HCT116 (cell line): ENCODE results near the gene PDRG1. TPM values are rescaled to one million over a fixed set of nuclear protein-coding genes. Genes with fewer than 3 reads are reported as not detected.

ENCODE experiments used
- ATAC-seq: fragments of 200-7000 bp; cut with Tn5 transposase; 2 replicates; pipeline ENCODE4 v1.9.1; 2020; ENCODE audit warnings: mild to moderate bottlenecking, moderate library complexity
- BruUV-seq: library from RNA; stranded (reverse); fragments of 400-500 nt; replicated peaks from 2 replicates; lab custom pipeline; 2021; lab: Mats Ljungman, UMichigan
- CTCF ChIA-PET: fragments of 300-600 bp; sonication (Branson Sonifier 250); formaldehyde crosslinking; loops from one replicate; lab custom pipeline; 2021; ENCODE audit warnings: antibody characterized with exemption; lab: Charles Lee
- POLR2A ChIA-PET: fragments of 300-600, 350-600 bp; sonication (Branson Sonifier 250); formaldehyde crosslinking; loops from one replicate; lab custom pipeline; 2021; ENCODE audit warnings: antibody characterized with exemption; lab: Charles Lee
- RAD21 ChIA-PET, 2 experiments: fragments of 300-600 bp; sonication (Branson Sonifier 250); formaldehyde crosslinking; loops; one replicate each; lab custom pipeline; 2023; ENCODE audit warnings: low total read pairs in 2 of 2; ENCODE audit not compliant: uncharacterized antibody in 2 of 2, unreplicated experiment in 2 of 2, low non-redundant PET in 1 of 2; lab: Charles Lee
- DNase-seq: peaks from one replicate; pipeline ENCODE4 v3.0.0-alpha.2; 2010; ENCODE audit warnings: low read depth, low spot score
- H2AFZ ChIP-seq: fragments of 200-600 bp; shearing (Covaris generic), sonication (generic); 2 replicates; pipeline ENCODE4 v1.6.1; 2017; ENCODE audit warnings: low read depth, mixed run types, mixed read lengths, antibody characterized with exemption, low read length; ENCODE audit not compliant: poor library complexity, severe bottlenecking
- H3K27ac ChIP-seq: 2 replicates; pipeline ENCODE4 v1.5.1; 2012; ENCODE audit warnings: low read depth, low read length
- H3K27me3 ChIP-seq: fragments of 200-600 bp; sonication (generic); 2 replicates; pipeline ENCODE4 v1.6.1; 2016; ENCODE audit warnings: mixed run types, low read length, mixed read lengths; ENCODE audit not compliant: insufficient read depth
- H3K36me3 ChIP-seq, 2 experiments: fragments of 200-500 bp in 1 of 2; fragments of 200-600 bp in 1 of 2; sonication (Bioruptor generic) in 1 of 2; sonication (generic) in 1 of 2; 2 replicates each; pipeline versions ENCODE4 v1.5.1 to v1.6.1; 2014 to 2016; ENCODE audit warnings: low read length in 2 of 2, inconsistent platforms in 1 of 2, mixed read lengths in 1 of 2, mixed run types in 1 of 2; ENCODE audit not compliant: insufficient read depth in 2 of 2, control insufficient read depth in 1 of 2
- H3K4me1 ChIP-seq, 2 experiments: fragments of 200-600 bp in 1 of 2; sonication (generic) in 1 of 2; 2 replicates each; pipeline versions ENCODE4 v1.5.1 to v1.6.1; 2012 to 2017; ENCODE audit warnings: low read length in 2 of 2, inconsistent platforms in 1 of 2, mild to moderate bottlenecking in 1 of 2, mixed read lengths in 1 of 2, mixed run types in 1 of 2, moderate library complexity in 1 of 2; ENCODE audit not compliant: insufficient read depth in 2 of 2, control insufficient read depth in 1 of 2
- H3K4me2 ChIP-seq: fragments of 200-600 bp; sonication (generic); 2 replicates; pipeline ENCODE4 v1.6.1; 2017; ENCODE audit warnings: mixed run types, low read length, mixed read lengths
- H3K4me3 ChIP-seq, 2 experiments: fragments of 200-600 bp in 1 of 2; sonication (generic) in 1 of 2; replicated peaks in 1 of 2; 2 replicates each; pipeline ENCODE4 v1.5.1; 2011 to 2016; ENCODE audit warnings: low read length in 2 of 2, control low read depth in 1 of 2, low read depth in 1 of 2, mild to moderate bottlenecking in 1 of 2, mixed read lengths in 1 of 2, mixed run types in 1 of 2
- H3K79me2 ChIP-seq: fragments of 200-600 bp; sonication (generic); 2 replicates; pipeline ENCODE4 v1.6.1; 2017; ENCODE audit warnings: mild to moderate bottlenecking, mixed run types, low read length, moderate library complexity, mixed read lengths; ENCODE audit not compliant: insufficient read depth
- H3K9ac ChIP-seq: fragments of 200-600 bp; sonication (generic); 2 replicates; pipeline ENCODE4 v1.6.1; 2016; ENCODE audit warnings: low read length, mixed read lengths
- H3K9me2 ChIP-seq: fragments of 200-600 bp; sonication (generic), shearing (Covaris generic); 2 replicates; pipeline ENCODE4 v1.6.1; 2017; ENCODE audit warnings: mixed run types, mild to moderate bottlenecking, moderate library complexity; ENCODE audit not compliant: insufficient read depth
- H3K9me3 ChIP-seq, 2 experiments: fragments of 200-500 bp in 1 of 2; fragments of 200-600 bp in 1 of 2; sonication (Bioruptor generic) in 1 of 2; sonication (generic) in 1 of 2; 2 replicates each; pipeline ENCODE4 v1.6.1; 2014 to 2017; ENCODE audit warnings: low read length in 2 of 2, mixed read lengths in 2 of 2, inconsistent platforms in 1 of 2, low read depth in 1 of 2, mild to moderate bottlenecking in 1 of 2, mixed run types in 1 of 2, moderate library complexity in 1 of 2; ENCODE audit not compliant: control insufficient read depth in 1 of 2, insufficient read depth in 1 of 2
- H4K20me1 ChIP-seq: fragments of 200-600 bp; sonication (generic), shearing (Covaris generic); 2 replicates; pipeline ENCODE4 v1.6.1; 2017; ENCODE audit warnings: mixed run types, mild to moderate bottlenecking, moderate library complexity; ENCODE audit not compliant: insufficient read depth
- CBX3 ChIP-seq: IDR thresholded peaks from 2 replicates; pipeline ENCODE4 v1.6.1; 2012; ENCODE audit warnings: low read depth
- CEBPB ChIP-seq: IDR thresholded peaks from 2 replicates; pipeline ENCODE4 v1.6.1; 2012; ENCODE audit warnings: low read depth
- EGR1 ChIP-seq: IDR thresholded peaks from 2 replicates; pipeline ENCODE4 v1.6.1; 2012; ENCODE audit warnings: low read depth
- MAX ChIP-seq: IDR thresholded peaks from 2 replicates; pipeline ENCODE4 v1.6.1; 2012
- POLR2AphosphoS5 ChIP-seq: IDR thresholded peaks from 2 replicates; pipeline ENCODE4 v1.6.1; 2011; ENCODE audit warnings: mild to moderate bottlenecking, low read depth, low read length, moderate library complexity
- RAD21 ChIP-seq: IDR thresholded peaks from 2 replicates; pipeline ENCODE4 v1.6.1; 2012; ENCODE audit warnings: low read depth, mild to moderate bottlenecking
- SP1 ChIP-seq: IDR thresholded peaks from 2 replicates; pipeline ENCODE4 v1.6.1; 2012; ENCODE audit warnings: low read depth
- YY1 ChIP-seq: IDR thresholded peaks from 2 replicates; pipeline ENCODE4 v1.6.1; 2011; ENCODE audit warnings: low read length, low read depth, moderate library complexity, mild to moderate bottlenecking; ENCODE audit not compliant: insufficient replicate concordance; ENCODE audit errors: extremely low read depth
- ZBTB33 ChIP-seq: IDR thresholded peaks from 2 replicates; pipeline ENCODE4 v1.6.1; 2011; ENCODE audit warnings: mild to moderate bottlenecking, low read length, moderate library complexity; ENCODE audit not compliant: insufficient replicate concordance; ENCODE audit errors: extremely low read depth
- intact Hi-C: fragments of 100-400 bp; cut with micrococcal nuclease; formaldehyde crosslinking; loops from 2 replicates; pipeline ENCODE4 v1.10.0; 2022
- total RNA-seq: library from RNA; stranded (reverse); gene quantifications from one replicate; pipeline ENCODE4 v1.2.1, GENCODE V29; 2021; ENCODE audit not compliant: unreplicated experiment

PDRG1 gene
- total RNA-seq, 1 experiment from 2014 or later = 18.7 TPM

GRCh38 chr20:31945785-31946184 lies 6.1 kb downstream of the PDRG1 start:
- POLR2A ChIA-PET = no interaction called here

More at GRCh38 chr20:31945785-31946184, 6.1 kb downstream of the PDRG1 start:
- Histone ChIP-seq H3K9me2 (no peaks in the 10 kb centered on the region), H2AFZ (no peak overlapping the region), H3K9ac (no peak overlapping the region), H3K79me2 (peaks cover 31% of the 10 kb centered on the region), H4K20me1 (no peaks in the 10 kb centered on the region), H3K36me3 (peaks cover 44 to 57% of the 10 kb centered on the region in 2 experiments), H3K4me3 (no peak overlapping the region), H3K4me2 (no peak overlapping the region), H3K27me3 (no peaks in the 10 kb centered on the region), H3K9me3 (peaks cover 0 to 6% of the 10 kb centered on the region in 2 experiments; a peak in 2 of 4 replicates), H3K4me1 (peaks cover 0 to 5% of the 10 kb centered on the region in 2 experiments; a peak in 2 of 4 replicates), H3K27ac (no peak overlapping the region)
- no TSS peak for BruUV-seq
- ATAC-seq (no peak), DNase-seq (no peak)
- CTCF ChIA-PET = no interaction called here
- RAD21 ChIA-PET = no interaction called here
- intact Hi-C loops = no loop called here
- TF ChIP-seq CEBPB (no peak), RAD21 (no peak), POLR2AphosphoS5 (no peak), MAX (no peak), ZBTB33 (no peak), SP1 (no peak), YY1 (no peak), EGR1 (no peak), CBX3 (no peak)
